Measurements from ENCODE around the gene HSD3B7.
"Not testable (repeated sequence)": the region's sequence is repeated elsewhere in the genome, so short reads cannot be mapped to it uniquely, and the experiment has no call there.

HSD3B7 gene

GRCh38 chr16:31008551-31008950, 23.5 kb downstream of the HSD3B7 start:
- no peak overlapping the region for H3K27ac ChIP-seq (replicated peaks)
- no peak for DNase-seq (ENCODE audit: low read depth in 1 of 2, low spot score in 1 of 2)
- no peak for TF ChIP-seq GABPA (IDR thresholded peaks at IDR 0.05; ENCODE audit: low read depth)
- peaks cover 40% of the 10 kb centered on the region for H3K27me3 ChIP-seq (ENCODE audit: insufficient read depth, poor library complexity, severe bottlenecking)
- H3K4me3 ChIP-seq (replicated peaks; ENCODE audit: insufficient read depth, low read length), result no peak overlapping the region

- TF ChIP-seq GABPA (IDR thresholded peaks at IDR 0.05; ENCODE audit: low read depth) (no peak), POLR2AphosphoS5 (IDR thresholded peaks at IDR 0.05; ENCODE audit: low read depth) (no peak), REST (IDR thresholded peaks at IDR 0.05; ENCODE audit: insufficient replicate concordance, low read depth) (no peak), CTCF (IDR thresholded peaks at IDR 0.05; ENCODE audit: insufficient read depth, low read length) (no peak)
These were observed 24.1 kb downstream of the HSD3B7 start for GRCh38 chr16:31009120-31009519.

GRCh38 chr16:31009894-31010584, 25.0 kb downstream of the HSD3B7 start:
- Histone ChIP-seq H3K27ac (replicated peaks) (no peak overlapping the region), H3K27me3 (ENCODE audit: insufficient read depth, poor library complexity, severe bottlenecking) (peaks cover 40% of the 10 kb centered on the region), H3K4me3 (replicated peaks; ENCODE audit: insufficient read depth, low read length) (no peak overlapping the region)
- DNase-seq (ENCODE audit: low read depth in 1 of 2, low spot score in 1 of 2), result no peak
- TF ChIP-seq CTCF (IDR thresholded peaks at IDR 0.05; ENCODE audit: insufficient read depth, low read length) (no peak), GABPA (IDR thresholded peaks at IDR 0.05; ENCODE audit: low read depth) (no peak), REST (IDR thresholded peaks at IDR 0.05; ENCODE audit: insufficient replicate concordance, low read depth) (no peak), POLR2AphosphoS5 (IDR thresholded peaks at IDR 0.05; ENCODE audit: low read depth) (no peak), SPI1 (IDR thresholded peaks at IDR 0.05; ENCODE audit: borderline replicate concordance, low read depth) (no peak)

More at GRCh38 chr16:31009120-31009519, 24.1 kb downstream of the HSD3B7 start:
- Histone ChIP-seq H3K4me3 (replicated peaks; ENCODE audit: insufficient read depth, low read length) (no peak overlapping the region), H3K27me3 (ENCODE audit: insufficient read depth, poor library complexity, severe bottlenecking) (peaks cover 40% of the 10 kb centered on the region), H3K27ac (replicated peaks) (no peak overlapping the region)
- DNase-seq (ENCODE audit: low read depth in 1 of 2, low spot score in 1 of 2), result no peak

- Histone ChIP-seq H3K27me3 (ENCODE audit: insufficient read depth, poor library complexity, severe bottlenecking) (peaks cover 38% of the 10 kb centered on the region), H3K4me3 (replicated peaks; ENCODE audit: insufficient read depth, low read length) (no peak within 1 kb of the TSS), H3K27ac (replicated peaks) (no peak within 1 kb of the TSS)
- no peak for DNase-seq (ENCODE audit: low read depth in 1 of 2, low spot score in 1 of 2)
- TF ChIP-seq REST (IDR thresholded peaks at IDR 0.05; ENCODE audit: insufficient replicate concordance, low read depth), result no peak
- TF ChIP-seq CTCF (IDR thresholded peaks at IDR 0.05; ENCODE audit: insufficient read depth, low read length), result no peak
- no peak for TF ChIP-seq POLR2AphosphoS5 (IDR thresholded peaks at IDR 0.05; ENCODE audit: low read depth)
- TF ChIP-seq GABPA (IDR thresholded peaks at IDR 0.05; ENCODE audit: low read depth), result no peak
- no peak for TF ChIP-seq SPI1 (IDR thresholded peaks at IDR 0.05; ENCODE audit: borderline replicate concordance, low read depth)
These were observed 25.7 kb downstream of the HSD3B7 start, which contains the start of gene STX1B for GRCh38 chr16:31010585-31011325. Gene STX1B, minus strand, starts transcription at chr16:31010638. Its CDS starts 242 bp downstream, at chr16:31010396.

GRCh38 chr16:31011815-31012214, 26.8 kb downstream of the HSD3B7 start:
- H3K27ac ChIP-seq (replicated peaks); DNase-seq (ENCODE audit: low read depth in 1 of 2, low spot score in 1 of 2); H3K4me3 ChIP-seq (replicated peaks; ENCODE audit: insufficient read depth, low read length): not testable (repeated sequence)
- peaks cover 34% of the 10 kb centered on the region for H3K27me3 ChIP-seq (ENCODE audit: insufficient read depth, poor library complexity, severe bottlenecking)

Data from HL-60 (cell line).